HG03354 (cell line): ENCODE measurements around the gene TMEM43.

Experiments
- ATAC-seq: cut with Tn5 transposase; IDR thresholded peaks from one replicate; pipeline ENCODE4 v1.9.1; 2021; ENCODE audit warnings: mild to moderate bottlenecking; ENCODE audit not compliant: unreplicated experiment, poor library complexity, severe bottlenecking

Gene TMEM43

GRCh38 chr3:14147617-14148016 is 22.8 kb downstream of the TMEM43 start:
- ATAC-seq, result no peak

DNA sequence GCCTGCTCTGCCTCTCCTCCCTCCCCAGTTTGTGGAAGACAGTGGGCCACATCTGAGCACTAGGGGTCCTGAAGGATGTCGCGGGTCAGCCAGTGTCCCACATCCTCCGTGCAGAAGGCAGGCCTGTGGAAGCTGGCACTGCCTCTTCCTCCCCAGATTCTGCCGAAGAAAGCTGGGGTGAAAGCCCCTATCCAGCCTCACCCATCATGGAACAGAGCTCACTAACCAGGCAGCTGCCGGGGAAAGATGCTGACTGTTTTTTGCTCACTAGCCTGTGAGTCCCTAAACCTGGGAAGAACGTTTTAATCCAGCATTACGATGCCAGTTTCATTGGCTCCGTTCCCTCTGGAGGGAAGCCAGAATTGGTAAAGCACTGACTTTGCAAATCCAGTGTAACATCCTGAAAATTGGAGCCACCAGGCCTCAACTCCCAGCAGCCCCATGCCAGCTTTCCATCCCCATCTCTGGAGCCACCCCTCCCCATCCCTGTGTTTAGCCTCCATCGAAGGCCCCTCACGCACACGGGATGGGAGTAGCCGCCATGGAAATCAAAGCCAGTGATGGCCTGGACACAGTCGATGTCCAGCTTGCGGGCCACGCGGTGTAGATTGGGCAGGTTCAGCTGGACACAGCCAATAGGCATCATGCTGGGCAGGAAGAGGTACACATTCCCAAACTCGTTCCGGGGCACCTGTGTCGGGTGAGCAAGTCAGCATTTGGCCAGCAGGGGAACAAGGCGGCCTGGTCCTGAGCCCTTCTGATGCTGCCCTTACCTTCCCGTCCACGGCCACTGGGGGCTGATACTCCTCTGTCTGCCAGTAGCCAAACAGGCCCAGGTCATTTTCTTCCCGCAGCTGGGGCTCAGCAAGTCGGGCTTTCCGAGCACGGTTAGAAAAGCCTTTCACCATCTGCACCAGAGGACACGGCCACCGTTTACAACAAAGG is 23.5 kb downstream of the TMEM43 start:
- ATAC-seq, result no peak

DNA sequence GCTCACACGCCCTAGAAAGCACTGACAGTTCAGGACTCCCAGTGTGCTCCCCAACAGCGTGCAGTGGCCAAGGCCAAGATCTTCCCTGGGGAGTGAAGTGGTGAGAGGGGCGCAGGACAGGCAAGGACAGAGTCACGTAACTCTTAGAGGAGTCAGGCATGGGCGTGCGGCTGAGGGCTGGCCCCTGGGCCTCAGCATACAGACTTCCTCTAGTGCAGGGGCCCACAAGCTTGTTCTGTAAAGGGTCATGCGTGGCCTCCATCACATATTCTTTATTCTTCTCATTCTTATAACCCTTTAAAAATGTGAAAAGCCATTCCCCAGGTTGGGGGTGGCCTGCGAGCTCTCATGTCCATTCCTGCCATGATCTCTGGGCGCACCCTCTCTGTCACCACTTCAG is 25.2 kb downstream of the TMEM43 start:
- no peak for ATAC-seq

GRCh38 chr3:14150491-14151230 is 25.8 kb downstream of the TMEM43 start:
- no peak for ATAC-seq

DNA sequence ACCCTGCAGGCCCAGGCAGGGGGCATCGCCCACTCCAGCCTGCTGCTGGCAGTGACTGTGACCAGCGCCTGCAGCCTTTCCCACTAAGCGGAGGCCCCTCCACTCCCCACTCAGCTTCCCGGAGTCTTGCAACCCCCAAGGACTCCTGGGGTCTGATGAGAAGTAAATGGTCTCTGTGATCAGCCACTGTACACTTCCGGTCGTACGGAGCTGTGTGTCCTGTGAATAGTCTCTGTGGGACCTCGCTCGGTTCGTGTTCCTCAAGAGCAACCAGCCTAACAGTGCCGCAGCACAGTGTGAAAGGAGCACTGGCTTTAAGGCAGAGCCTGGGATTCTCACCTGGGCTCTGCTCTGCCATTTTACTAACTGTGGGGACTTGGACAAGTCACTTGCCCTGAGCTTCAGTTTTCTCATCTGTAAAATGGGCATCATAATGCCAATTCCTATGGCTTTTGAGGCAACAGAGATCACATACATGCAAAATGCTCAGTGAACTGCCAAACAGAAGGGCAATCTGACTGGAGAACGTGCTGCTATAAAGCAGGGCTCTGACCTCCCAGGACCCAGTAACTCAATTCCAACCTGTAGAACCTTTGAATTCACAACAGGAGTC is 26.7 kb downstream of the TMEM43 start:
- ATAC-seq, result no peak

- no peak for ATAC-seq
Observed at GRCh38 chr3:14152233-14152962, 27.5 kb downstream of the TMEM43 start.

DNA sequence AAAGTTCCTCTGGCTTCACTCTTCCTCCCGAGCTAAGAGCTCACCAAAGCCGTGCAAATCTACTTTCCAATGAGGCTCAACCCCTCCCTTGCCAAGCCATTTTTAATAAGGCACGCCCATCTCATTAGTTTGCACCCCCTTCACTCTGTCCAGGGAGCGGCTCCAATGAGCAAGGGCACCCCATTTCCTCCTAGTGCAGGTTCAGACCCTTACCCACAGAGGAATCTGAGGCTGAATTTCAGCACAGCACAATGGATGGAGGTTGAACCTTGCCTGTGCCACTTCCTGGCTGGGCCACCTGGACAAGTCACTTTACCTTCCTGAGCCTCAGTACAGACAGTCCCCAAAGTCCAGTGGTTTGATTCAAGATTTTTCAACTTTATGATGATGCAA is 28.1 kb downstream of the TMEM43 start:
- ATAC-seq, result no peak

- no peak for ATAC-seq
Observed at GRCh38 chr3:14153663-14154062, 28.8 kb downstream of the TMEM43 start.

DNA sequence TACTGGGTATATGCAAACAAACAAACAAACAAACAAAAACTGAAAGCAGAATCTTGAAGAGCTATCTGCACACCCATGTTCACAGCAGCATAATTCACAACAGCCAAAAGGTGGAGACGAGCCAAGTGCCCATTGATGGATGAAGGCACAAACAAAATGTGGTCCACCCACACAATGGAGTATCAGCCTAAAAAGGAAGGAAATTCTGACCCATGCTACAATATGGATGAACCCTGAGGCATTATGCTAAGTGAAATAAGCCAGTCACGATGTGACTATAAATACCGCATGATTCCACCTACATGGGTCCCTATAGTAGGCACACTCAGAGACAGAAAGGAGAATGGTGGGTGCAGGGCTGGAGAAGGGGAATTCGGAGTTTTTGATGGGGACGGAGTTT is 29.4 kb downstream of the TMEM43 start:
- no peak for ATAC-seq

- no peak for ATAC-seq
Observed at GRCh38 chr3:14154895-14155440, 30.1 kb downstream of the TMEM43 start.

GRCh38 chr3:14156201-14156600 is 31.3 kb downstream of the TMEM43 start:
- no peak for ATAC-seq

GRCh38 chr3:14156843-14157561 is 32.1 kb downstream of the TMEM43 start:
- ATAC-seq, result no peak

GRCh38 chr3:14157951-14158350 is 33.1 kb downstream of the TMEM43 start:
- ATAC-seq, result no peak

DNA sequence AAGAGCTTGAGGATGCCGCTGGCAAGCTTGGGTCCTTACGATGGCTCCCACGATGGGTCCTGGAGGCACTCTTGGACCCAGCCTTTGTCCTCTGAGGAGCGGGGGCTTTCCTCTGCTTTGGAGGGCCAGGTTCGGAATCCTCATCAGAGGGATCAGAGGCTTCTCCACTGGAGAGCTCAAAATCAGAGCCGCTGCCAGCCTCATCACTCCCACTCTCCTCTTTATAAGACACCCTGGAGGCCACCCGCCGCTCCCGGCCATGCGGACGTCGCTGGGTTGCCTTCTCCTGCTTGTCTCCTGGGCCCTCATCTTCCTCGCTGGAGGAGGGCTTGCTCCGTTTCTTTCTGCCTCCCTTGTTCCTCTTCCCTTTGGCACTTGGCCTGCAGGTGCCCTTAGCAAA is 33.5 kb downstream of the TMEM43 start:
- no peak for ATAC-seq

DNA sequence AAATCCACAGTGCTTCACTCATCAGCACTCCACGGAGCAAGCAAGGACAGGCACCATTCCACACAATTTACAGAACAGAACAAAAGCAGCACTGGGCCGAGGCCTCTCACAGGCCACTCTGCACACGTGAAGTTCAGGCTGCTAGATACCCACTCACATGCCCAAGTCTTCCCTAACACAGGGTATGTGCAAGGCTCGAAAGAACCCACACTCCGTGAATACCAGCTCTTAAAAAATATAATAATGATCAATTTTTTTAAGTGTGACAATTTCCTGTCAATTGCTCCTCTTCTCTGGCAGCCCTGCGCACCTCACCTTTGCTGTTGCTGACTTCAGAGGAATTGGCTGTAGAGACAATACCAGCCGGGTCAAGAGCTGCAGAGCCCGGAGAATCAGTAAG is 34.6 kb downstream of the TMEM43 start:
- no peak for ATAC-seq

DNA sequence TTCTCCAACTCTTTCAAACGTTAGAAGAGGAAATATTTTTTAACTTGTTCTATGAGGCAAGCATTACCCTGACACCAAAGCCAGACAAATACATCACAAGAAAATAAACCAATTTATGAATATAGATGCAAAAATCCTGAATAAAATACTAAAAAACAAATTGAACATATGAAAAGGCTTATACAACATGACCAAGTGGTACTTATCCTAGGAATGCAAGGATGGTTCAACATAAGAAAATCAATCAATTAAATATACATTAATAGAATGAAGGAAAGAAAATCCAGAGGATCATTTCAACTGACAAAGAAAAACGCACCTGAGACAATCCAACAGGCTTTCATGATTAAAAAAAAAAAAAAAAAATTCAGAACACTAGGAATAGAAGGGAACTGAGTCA is 36.4 kb downstream of the TMEM43 start:
- no peak for ATAC-seq

- ATAC-seq, result no peak
Observed at GRCh38 chr3:14162178-14162577, 37.3 kb downstream of the TMEM43 start.

DNA sequence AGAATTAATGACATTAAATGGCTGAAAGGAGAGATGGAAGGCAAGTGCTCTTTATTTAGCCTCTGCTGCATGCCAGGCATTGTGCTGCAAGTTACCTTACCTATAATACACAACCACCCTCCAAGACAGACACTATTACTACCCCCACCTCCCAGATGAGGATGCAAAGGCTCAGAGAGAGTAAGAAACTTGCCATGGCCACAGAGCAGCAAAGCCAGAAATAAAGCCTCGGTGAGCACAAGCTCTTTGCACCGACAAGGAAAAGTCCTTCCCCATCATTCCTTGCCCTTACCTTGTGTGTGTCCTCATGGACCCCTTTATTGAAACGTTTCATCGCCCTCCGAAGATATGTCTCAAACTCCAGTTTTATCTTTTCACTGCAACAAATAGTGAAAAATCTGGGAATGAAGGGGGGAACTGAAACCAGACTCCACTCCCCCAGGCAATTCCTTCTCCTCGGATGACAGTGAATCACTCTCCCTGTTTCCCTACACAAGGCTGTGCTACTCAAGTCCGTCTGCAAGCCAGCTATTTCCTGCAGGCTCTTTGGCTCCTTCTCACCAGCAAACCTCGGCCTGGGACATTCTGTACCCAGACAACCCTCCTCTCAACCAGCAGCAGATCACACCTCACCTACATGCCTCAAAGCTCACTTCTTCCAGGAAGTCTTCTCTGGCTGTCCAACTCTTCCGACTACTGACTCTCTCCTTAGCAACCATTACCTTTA is 42.2 kb downstream of the TMEM43 start:
- ATAC-seq, result no peak
